ENCODE data around the gene TTC9B.

GRCh38 chr19:40245506-40246128, 27.4 kb upstream of the TTC9B start:
- TF ChIP-seq POLR2AphosphoS5 (IDR thresholded peaks at IDR 0.05; ENCODE audit: borderline replicate concordance, low read depth, low read length) = no peak
- TF ChIP-seq EZH2 (IDR thresholded peaks at IDR 0.05) = no peak

Data from SK-N-MC (cell line).